OCI-LY1 (cell line): ENCODE data around the gene BAIAP2.

Source experiments
- EZH2 ChIP-seq: fragments of 200-600 bp; sonication (generic), shearing (Covaris generic); IDR thresholded peaks from 2 replicates; pipeline ENCODE4 v1.8.0; 2017; ENCODE audit warnings: borderline replicate concordance, mixed run types, mild to moderate bottlenecking, antibody characterized with exemption, low read length, moderate library complexity, mixed read lengths
- TF ChIP-seq, protein P1 (sequence below): fragments of 200-600 bp; sonication (generic), shearing (Covaris generic); IDR thresholded peaks from 2 replicates; pipeline ENCODE4 v1.5.1; 2017; ENCODE audit warnings: mild to moderate bottlenecking, antibody characterized with exemption, low read length, moderate library complexity, mixed read lengths

DNA sequence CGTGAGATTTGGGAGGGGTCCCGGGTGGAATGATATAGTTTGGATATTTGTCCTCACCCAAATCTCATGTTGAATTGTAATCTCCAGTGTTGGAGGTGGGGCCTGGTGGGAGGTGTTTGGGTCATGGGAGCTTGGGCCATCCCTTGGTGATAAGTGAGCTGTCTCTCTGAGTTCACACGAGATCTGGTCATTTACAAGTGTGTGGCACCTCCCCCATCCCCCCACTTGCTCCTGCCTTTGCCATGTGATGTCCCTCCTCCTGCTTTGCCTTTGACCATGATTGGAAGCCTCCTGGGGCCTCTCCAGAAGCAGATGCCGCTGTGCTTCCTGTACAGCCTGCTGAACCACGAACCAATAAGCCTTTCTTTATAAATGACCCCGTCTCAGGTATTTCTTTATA lies 21.3 kb upstream of the BAIAP2 start:
- TF ChIP-seq, protein P1, sequence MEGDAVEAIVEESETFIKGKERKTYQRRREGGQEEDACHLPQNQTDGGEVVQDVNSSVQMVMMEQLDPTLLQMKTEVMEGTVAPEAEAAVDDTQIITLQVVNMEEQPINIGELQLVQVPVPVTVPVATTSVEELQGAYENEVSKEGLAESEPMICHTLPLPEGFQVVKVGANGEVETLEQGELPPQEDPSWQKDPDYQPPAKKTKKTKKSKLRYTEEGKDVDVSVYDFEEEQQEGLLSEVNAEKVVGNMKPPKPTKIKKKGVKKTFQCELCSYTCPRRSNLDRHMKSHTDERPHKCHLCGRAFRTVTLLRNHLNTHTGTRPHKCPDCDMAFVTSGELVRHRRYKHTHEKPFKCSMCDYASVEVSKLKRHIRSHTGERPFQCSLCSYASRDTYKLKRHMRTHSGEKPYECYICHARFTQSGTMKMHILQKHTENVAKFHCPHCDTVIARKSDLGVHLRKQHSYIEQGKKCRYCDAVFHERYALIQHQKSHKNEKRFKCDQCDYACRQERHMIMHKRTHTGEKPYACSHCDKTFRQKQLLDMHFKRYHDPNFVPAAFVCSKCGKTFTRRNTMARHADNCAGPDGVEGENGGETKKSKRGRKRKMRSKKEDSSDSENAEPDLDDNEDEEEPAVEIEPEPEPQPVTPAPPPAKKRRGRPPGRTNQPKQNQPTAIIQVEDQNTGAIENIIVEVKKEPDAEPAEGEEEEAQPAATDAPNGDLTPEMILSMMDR: no peak
- TF ChIP-seq EZH2: no peak
